Keratinocyte (primary cell): ENCODE results near the gene ZNF784. TPM values are rescaled to one million over a fixed set of nuclear protein-coding genes. Genes with fewer than 3 reads are reported as not detected.

ENCODE experiments used
- DNase-seq: peaks from one replicate; pipeline ENCODE4 v3.0.0-alpha.2; 2011; ENCODE audit warnings: low read depth, missing footprints, low spot score
- FAIRE-seq: peaks from 2 replicates; lab custom pipeline; 2011; peaks lifted over from hg19 to GRCh38; lab: Jason Lieb, UNC
- H2AFZ ChIP-seq: 2 replicates; pipeline ENCODE4 v1.6.0; 2012; ENCODE audit warnings: low read length, control low read depth, inconsistent platforms; ENCODE audit not compliant: control insufficient read depth
- H3K27ac ChIP-seq: 2 replicates; pipeline ENCODE4 v1.5.1; 2011; ENCODE audit warnings: low read length; ENCODE audit not compliant: control insufficient read depth, insufficient read depth
- H3K27me3 ChIP-seq: 3 replicates; pipeline ENCODE4 v1.6.0; 2011; ENCODE audit warnings: low read length; ENCODE audit not compliant: control insufficient read depth, insufficient read depth; ENCODE audit errors: extremely low read depth
- H3K36me3 ChIP-seq, 2 experiments: 2 replicates in 1 of 2; 3 replicates in 1 of 2; pipeline ENCODE4 v1.5.1; 2011; ENCODE audit warnings: low read length in 2 of 2, mild to moderate bottlenecking in 1 of 2; ENCODE audit not compliant: control insufficient read depth in 2 of 2, insufficient read depth in 2 of 2; ENCODE audit errors: extremely low read depth in 1 of 2
- H3K4me1 ChIP-seq: 3 replicates; pipeline ENCODE4 v1.5.1; 2011; ENCODE audit warnings: low read length; ENCODE audit not compliant: control insufficient read depth, insufficient read depth; ENCODE audit errors: extremely low read depth
- H3K4me2 ChIP-seq: 3 replicates; pipeline ENCODE4 v1.6.0; 2011; ENCODE audit warnings: low read depth, low read length; ENCODE audit not compliant: control insufficient read depth, insufficient read depth; ENCODE audit errors: extremely low read depth
- H3K4me3 ChIP-seq, 3 experiments: fragments of 200-600 bp in 1 of 3; sonication (generic) in 1 of 3; 2 replicates in 2 of 3; 3 replicates in 1 of 3; pipeline ENCODE4 v1.5.1; 2011 to 2016; ENCODE audit warnings: low read length in 3 of 3, mild to moderate bottlenecking in 3 of 3, control low read depth in 2 of 3, inconsistent platforms in 1 of 3, low read depth in 1 of 3, mixed read lengths in 1 of 3, mixed run types in 1 of 3, moderate library complexity in 1 of 3; ENCODE audit not compliant: control insufficient read depth in 2 of 3, insufficient read depth in 2 of 3; ENCODE audit errors: extremely low read depth in 1 of 3
- H3K79me2 ChIP-seq: 2 replicates; pipeline ENCODE4 v1.6.0; 2012; ENCODE audit warnings: low read length; ENCODE audit not compliant: control insufficient read depth, insufficient read depth
- H3K9ac ChIP-seq: 3 replicates; pipeline ENCODE4 v1.6.0; 2011; ENCODE audit warnings: low read length; ENCODE audit not compliant: control insufficient read depth, insufficient read depth; ENCODE audit errors: extremely low read depth
- H3K9me1 ChIP-seq: 3 replicates; pipeline ENCODE4 v1.6.0; 2011; ENCODE audit warnings: low read length; ENCODE audit not compliant: control insufficient read depth, insufficient read depth; ENCODE audit errors: extremely low read depth
- H3K9me3 ChIP-seq: 2 replicates; pipeline ENCODE4 v1.5.1; 2012; ENCODE audit warnings: low read depth, low read length; ENCODE audit not compliant: control insufficient read depth
- H4K20me1 ChIP-seq: 3 replicates; pipeline ENCODE4 v1.6.0; 2011; ENCODE audit warnings: low read length; ENCODE audit not compliant: control insufficient read depth, insufficient read depth; ENCODE audit errors: extremely low read depth
- EZH2 ChIP-seq: IDR thresholded peaks from one replicate; pipeline ENCODE4 v1.6.1; 2012; ENCODE audit warnings: inconsistent platforms, mild to moderate bottlenecking, low read length, moderate library complexity
- dilution Hi-C: fragments of 300-500 bp; cut with MboI; formaldehyde crosslinking; loops from one replicate; pipeline ENCODE4 v1.7.0; 2020; ENCODE audit warnings: low sequenced_read_pairs; ENCODE audit not compliant: extremely low pct_ligation_motif_present
- polyA plus RNA-seq, 5 experiments: library from polyadenylated mRNA; depleted of rRNA in 3 of 5; stranded (reverse) in 3 of 5; stranded (forward) in 1 of 5; unstranded in 1 of 5; fragments of >200 nt; gene quantifications; 1 replicate in 1 of 5; 2 replicates in 3 of 5; 3 replicates in 1 of 5; pipeline versions ENCODE4 v1.2.1 to v1.2.3, GENCODE V29; 2011 to 2012; ENCODE audit warnings: missing spikeins in 2 of 5, low read depth in 1 of 5, low replicate concordance in 1 of 5
- TF ChIP-seq, protein P1 (sequence below), 3 experiments: IDR thresholded peaks in 1 of 3; conservative IDR thresholded peaks in 1 of 3; optimal IDR thresholded peaks in 1 of 3; 2 replicates in 2 of 3; 3 replicates in 1 of 3; pipeline versions ENCODE3 to v1.5.1; 2011; ENCODE audit warnings: low read length in 3 of 3, mild to moderate bottlenecking in 3 of 3, moderate library complexity in 2 of 3, control low read depth in 1 of 3, inconsistent platforms in 1 of 3; ENCODE audit not compliant: insufficient read depth in 2 of 3; ENCODE audit errors: extremely low read depth in 1 of 3

Gene ZNF784
- polyA plus RNA-seq, 1 donor (not counting 4 experiments of a cell fraction or from before 2014, with no cell fraction given), result 2.1 TPM

DNA sequence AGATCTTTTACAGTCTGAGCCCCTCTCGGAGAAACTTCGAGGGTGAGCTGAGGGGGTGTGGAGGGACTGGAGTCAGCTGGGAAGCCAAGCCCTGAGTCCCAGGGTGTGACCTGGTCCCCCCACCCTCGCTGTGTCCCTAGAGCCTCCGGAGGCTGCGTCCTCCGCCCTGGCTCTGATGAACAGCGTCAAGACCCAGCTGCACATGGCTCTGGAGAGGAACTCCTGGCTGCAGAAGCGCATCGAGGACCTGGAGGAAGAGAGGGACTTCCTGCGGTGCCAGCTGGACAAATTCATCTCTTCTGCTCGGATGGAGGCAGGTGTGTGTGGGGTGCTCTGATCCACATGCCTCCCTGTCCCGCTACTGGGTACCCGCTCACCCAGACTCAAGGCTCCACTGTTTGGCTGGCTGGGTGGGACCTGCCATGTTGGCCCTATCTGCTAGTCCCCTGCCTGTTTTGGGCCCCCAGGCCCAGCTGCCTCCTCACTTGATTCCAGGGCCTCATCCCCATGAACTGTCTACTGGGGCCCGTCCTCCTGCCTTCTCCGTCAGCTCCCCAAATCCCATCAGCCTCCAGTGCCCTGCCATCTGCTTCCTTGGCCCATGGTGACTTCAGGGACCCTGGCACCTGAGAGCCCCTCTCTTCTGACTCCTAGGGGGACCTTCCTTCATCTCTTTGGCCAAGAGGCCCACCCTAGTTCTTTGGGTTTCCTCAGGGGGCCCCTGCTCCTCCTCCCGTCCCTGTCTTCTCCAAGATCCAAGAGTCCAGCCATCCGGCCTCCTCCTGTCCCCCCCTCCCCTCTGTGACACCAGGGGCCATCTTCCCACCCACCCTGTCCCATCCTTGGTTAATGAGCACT lies 25.1 kb upstream of the ZNF784 start:
- no peak for TF ChIP-seq EZH2
- TF ChIP-seq, protein P1, sequence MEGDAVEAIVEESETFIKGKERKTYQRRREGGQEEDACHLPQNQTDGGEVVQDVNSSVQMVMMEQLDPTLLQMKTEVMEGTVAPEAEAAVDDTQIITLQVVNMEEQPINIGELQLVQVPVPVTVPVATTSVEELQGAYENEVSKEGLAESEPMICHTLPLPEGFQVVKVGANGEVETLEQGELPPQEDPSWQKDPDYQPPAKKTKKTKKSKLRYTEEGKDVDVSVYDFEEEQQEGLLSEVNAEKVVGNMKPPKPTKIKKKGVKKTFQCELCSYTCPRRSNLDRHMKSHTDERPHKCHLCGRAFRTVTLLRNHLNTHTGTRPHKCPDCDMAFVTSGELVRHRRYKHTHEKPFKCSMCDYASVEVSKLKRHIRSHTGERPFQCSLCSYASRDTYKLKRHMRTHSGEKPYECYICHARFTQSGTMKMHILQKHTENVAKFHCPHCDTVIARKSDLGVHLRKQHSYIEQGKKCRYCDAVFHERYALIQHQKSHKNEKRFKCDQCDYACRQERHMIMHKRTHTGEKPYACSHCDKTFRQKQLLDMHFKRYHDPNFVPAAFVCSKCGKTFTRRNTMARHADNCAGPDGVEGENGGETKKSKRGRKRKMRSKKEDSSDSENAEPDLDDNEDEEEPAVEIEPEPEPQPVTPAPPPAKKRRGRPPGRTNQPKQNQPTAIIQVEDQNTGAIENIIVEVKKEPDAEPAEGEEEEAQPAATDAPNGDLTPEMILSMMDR (optimal IDR thresholded peaks at IDR 0.05 in 1 of 3, IDR thresholded peaks at IDR 0.05 in 1 of 3, conservative IDR thresholded peaks at IDR 0.05 in 1 of 3; ENCODE audit: extremely low read depth in 1 of 3, insufficient read depth in 2 of 3, low read length in 3 of 3), result no peak

DNA sequence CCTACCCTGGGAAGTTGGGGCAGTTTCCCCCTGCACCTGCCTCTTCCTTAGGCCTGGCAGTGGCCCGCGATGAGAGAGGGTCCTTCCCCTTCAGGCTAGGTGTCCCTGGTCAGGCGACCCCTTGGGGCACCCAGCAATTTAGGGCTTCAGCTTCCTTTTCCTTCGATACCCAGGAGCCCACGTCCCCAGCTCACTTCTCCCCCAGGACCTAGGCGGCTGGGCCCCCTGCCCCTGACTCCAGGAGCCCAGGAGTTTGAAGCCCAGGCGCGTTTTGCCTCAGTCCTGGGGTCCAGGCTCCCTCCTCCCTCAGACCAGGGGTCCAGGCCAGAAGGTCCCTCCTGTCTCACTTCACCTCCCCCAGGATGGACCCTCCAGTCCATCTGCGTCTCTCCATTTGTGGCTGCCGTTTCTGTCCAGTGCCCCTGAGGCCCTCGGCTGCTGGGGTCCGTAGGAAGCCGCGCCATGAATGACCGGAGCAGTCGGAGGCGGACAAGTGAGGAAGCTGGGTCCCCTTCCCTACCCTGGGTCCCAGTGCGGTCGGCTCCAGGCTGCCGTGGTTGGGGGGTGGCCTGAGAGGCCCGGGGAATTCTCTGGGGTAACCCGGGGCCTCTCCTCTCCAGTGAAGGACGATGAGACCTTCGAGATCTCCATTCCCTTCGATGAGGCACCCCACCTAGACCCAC lies 24.4 kb upstream of the ZNF784 start:
- H3K4me1 ChIP-seq, result peaks cover 22% of the 10 kb centered on the region
- peaks cover 22% of the 10 kb centered on the region for H3K79me2 ChIP-seq
- DNase-seq, result no peak
- no peaks in the 10 kb centered on the region for H4K20me1 ChIP-seq
- no peak for FAIRE-seq
- peak overlapping the region; percentile 77 for H3K4me2 ChIP-seq
- H3K9me1 ChIP-seq, result no peaks in the 10 kb centered on the region
- peak overlapping the region; percentile 75 for H3K9ac ChIP-seq
- dilution Hi-C loops, result no loop called here
- no peaks in the 10 kb centered on the region for H3K27me3 ChIP-seq
- TF ChIP-seq EZH2, result no peak
- TF ChIP-seq, protein P1 (optimal IDR thresholded peaks at IDR 0.05 in 1 of 3, IDR thresholded peaks at IDR 0.05 in 1 of 3, conservative IDR thresholded peaks at IDR 0.05 in 1 of 3; ENCODE audit: extremely low read depth in 1 of 3, insufficient read depth in 2 of 3, low read length in 3 of 3), result no peak
- no peak overlapping the region for H2AFZ ChIP-seq
- no peak overlapping the region for H3K27ac ChIP-seq
- H3K36me3 ChIP-seq, result peaks cover 9 to 14% of the 10 kb centered on the region in 2 experiments
- no peaks in the 10 kb centered on the region for H3K9me3 ChIP-seq
- peak overlapping the region; percentile 29 to 67 (median 58) for H3K4me3 ChIP-seq

More for the DNA sequence above, 25.1 kb upstream of the ZNF784 start:
- H3K27me3 ChIP-seq, result no peaks in the 10 kb centered on the region
- no peak overlapping the region for H3K27ac ChIP-seq
- H2AFZ ChIP-seq, result no peak overlapping the region
- no peak overlapping the region for H3K4me3 ChIP-seq
- H3K79me2 ChIP-seq, result peaks cover 14% of the 10 kb centered on the region
- no peaks in the 10 kb centered on the region for H3K9me1 ChIP-seq
- dilution Hi-C loops, result no loop called here
- H3K4me2 ChIP-seq, result peak overlapping the region; percentile 5
- DNase-seq (no peak), FAIRE-seq (no peak)
- no peaks in the 10 kb centered on the region for H4K20me1 ChIP-seq
- H3K4me1 ChIP-seq, result peaks cover 18% of the 10 kb centered on the region
- H3K9me3 ChIP-seq, result no peaks in the 10 kb centered on the region
- H3K36me3 ChIP-seq, result peaks cover 9 to 13% of the 10 kb centered on the region in 2 experiments
- no peak overlapping the region for H3K9ac ChIP-seq
